HG02759 (cell line): ENCODE results near the gene ROR1.
"Not testable (repeated sequence)": the region's sequence is repeated elsewhere in the genome, so short reads cannot be mapped to it uniquely, and the experiment has no call there.

Experiments used
- ATAC-seq: cut with Tn5 transposase; IDR thresholded peaks from one replicate; pipeline ENCODE4 v1.9.1; 2021; ENCODE audit warnings: mild to moderate bottlenecking, moderate library complexity; ENCODE audit not compliant: unreplicated experiment

The ROR1 gene

DNA sequence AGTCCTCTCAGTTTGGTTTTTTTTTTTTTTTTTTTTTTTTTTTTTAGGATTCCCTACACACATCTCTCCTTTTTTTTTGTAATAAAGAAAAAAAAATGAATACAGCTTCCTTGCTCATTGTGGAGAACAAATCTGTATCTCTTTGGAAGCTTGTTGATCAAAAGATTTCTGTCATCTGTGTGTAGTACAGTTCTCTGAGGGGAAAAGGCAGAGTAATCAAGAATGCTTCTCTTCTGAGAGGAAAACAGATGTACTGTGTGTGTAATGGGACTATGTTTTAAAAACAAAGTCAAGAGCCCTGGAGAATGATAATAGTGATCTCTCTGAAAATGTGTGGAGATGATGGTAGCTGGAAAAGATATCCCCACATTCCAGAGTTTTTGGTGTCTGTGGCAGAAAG, 16.5 kb upstream of the ROR1 start:
- ATAC-seq = no peak

- ATAC-seq = no peak
These were observed 15.0 kb upstream of the ROR1 start for GRCh38 chr1:63758791-63759190.

DNA sequence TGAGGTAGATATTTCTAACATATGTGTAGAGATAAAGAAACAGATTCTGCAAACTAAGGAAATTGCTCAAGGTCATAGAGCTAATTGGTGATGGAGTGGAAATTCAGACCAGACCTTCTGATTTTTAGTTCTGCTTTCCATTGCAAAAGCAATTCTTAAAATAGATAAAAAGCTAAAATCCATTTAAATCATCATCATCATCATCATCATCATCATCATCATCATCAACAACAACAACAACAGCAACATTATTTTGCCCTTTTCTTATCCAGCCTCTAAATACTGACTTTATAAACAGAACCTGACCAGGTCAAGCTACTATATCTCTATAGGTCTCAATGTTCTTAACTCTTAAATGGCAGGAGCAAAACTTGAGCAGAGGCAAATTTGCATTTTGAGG, 14.0 kb upstream of the ROR1 start:
- no peak for ATAC-seq

DNA sequence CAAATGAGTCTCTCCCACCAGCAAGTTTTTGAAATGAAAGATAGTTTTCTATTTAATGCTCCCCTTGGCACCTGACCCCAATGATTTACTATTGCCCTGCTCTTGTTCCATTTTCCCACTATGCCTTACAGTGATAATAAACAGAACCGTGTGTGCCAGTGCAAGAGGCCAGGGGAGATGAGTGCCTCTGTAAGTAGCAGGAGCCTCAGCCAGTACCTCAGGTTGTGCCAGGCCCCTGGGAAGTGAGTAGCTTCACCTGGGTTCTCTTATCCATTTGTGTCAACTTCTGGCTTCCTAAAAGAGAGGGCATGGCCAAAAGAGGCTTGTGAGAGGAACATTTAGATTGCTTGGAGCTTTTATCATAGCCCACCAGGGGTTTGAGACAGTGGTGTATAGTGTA, 3.4 kb upstream of the ROR1 start:
- ATAC-seq = no peak

- ATAC-seq = no peak
These were observed 1.6 kb upstream of the ROR1 start for GRCh38 chr1:63772201-63772600.

GRCh38 chr1:63772876-63773275, 941 bp upstream of the ROR1 start:
- no peak for ATAC-seq

- ATAC-seq = no peak
These were observed 362 bp upstream of the ROR1 start for GRCh38 chr1:63773496-63773814.

DNA sequence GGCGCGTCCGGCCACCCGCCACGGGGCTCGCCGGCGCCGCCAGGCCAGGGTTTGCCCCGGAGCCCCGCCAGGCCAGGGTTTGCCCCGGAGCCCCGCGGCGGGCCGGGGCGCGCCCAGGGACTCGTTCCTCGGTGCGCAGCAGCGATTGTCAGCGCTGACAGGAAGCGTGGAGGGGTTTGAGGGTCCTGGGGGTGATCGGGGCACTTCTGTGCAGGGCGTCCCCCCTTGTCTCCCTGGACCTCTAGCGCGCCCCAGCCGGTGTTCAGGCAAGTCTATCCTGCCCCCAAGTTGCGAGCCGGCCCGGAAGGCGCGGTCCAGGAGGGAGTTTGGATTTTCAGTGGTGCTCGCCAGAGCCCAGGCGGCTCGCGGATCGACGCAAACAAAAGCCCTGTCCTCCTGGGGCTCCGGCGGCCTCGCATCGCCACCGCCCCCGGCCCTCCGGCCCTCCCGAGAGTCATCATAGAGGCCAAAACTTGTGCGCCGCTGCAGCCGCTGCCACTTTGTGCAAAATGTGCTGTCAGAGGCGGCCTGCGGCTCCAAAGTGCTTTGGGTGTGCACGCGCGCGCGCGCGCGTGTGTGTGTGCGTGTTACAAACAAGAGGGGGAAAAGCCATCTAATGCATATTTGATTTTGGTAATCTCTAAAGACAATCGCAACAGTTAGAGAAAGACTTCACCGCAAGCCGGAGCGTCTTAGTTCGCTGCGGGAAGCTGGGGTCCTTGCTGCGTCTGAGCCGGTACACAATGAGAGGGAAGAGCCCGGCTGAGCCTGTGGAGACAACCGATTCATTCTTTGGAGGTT, 1.0 kb downstream of the ROR1 start:
- peak; percentile 18 for ATAC-seq

GRCh38 chr1:63775418-63776127, 1.8 kb downstream of the ROR1 start:
- ATAC-seq = no peak

DNA sequence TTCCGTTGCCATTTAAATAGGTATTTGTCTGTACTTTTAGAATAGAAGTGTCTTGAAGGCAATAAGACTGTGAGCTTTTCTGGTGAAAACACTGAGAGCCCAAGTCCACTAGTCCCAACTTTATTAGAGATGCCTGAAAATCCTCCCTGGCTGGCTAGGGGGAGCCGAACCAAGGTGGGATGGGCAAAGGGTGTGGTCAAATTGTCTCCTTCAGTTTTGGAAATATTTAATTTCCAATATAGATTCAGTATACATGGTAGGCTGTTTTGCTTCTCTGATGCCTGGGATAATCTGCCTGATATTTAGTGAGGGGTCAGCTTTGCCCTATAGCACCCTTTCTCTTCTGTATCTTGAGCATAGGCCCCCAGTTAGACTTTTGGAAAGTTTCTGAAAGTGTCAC, 3.5 kb downstream of the ROR1 start:
- ATAC-seq = no peak

GRCh38 chr1:63777965-63778880, 4.4 kb downstream of the ROR1 start:
- no peak for ATAC-seq

- ATAC-seq = no peak
These were observed 5.8 kb downstream of the ROR1 start for GRCh38 chr1:63779338-63780211.

GRCh38 chr1:63780565-63780964, 6.7 kb downstream of the ROR1 start:
- no peak for ATAC-seq

GRCh38 chr1:63782982-63783381, 9.2 kb downstream of the ROR1 start:
- no peak for ATAC-seq

DNA sequence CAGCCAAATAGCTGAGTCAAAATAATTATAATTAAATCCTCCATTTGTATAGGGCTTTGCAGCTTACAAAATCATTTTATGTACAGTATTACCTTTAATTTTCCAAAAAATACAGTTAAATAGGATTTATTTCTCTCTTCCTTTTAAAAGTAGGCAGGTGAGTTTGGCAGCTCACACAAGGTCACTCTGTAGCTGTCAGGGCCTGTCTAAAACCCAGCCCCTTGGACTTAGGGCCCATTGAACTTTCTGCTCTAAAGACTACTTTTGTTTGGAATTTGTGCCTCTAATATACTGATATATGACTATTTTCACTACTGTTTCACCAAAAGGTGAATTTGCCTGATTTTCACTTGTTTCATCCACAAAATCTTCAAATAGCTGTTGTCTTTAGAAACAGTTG, 10.3 kb downstream of the ROR1 start:
- no peak for ATAC-seq

GRCh38 chr1:63784489-63785390, 10.9 kb downstream of the ROR1 start:
- ATAC-seq = no peak

DNA sequence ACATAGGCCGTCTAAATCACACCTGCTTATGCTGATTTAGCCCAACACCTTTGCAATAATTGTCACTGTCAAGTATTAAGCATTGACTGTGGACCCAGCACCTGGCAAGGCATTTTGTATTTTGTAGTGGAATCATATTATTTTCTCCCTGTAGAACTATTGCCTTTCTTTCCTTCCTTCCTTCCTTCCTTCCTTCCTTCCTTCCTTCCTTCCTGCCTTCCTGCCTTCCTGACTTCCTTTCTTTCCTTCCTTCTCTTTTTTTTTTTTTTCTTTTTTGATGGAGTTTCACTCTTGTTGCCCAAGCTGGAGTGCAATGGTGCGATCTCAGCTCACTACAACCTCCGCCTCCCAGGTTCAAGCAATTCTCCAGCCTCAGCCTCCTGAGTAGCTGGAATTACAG, 13.5 kb downstream of the ROR1 start:
- not testable (repeated sequence) for ATAC-seq

DNA sequence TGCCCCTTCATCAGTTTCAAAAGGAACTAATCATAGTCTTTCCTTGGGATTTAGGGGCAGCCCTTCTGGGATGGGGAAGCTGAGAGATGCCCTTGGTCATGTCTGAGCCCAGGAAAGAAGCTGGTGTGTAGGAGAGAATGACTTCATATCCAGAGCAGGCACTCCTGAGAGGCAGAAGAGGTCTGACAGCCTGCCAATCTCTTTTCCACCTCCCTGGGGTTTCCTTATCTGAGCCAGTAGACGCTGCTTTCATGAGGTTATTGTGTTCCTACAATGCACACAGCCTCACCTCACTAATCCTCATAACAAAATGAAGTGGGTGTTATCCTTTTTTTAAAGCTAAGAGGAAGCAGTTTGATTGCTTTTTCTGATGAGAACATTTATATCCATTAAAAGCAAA, 14.1 kb downstream of the ROR1 start:
- no peak for ATAC-seq

GRCh38 chr1:63789856-63790605, 16.2 kb downstream of the ROR1 start:
- no peak for ATAC-seq
